GM10847 (cell line): ENCODE measurements around the gene TTC9.

Experiments used
- POLR2A ChIP-seq: IDR thresholded peaks from 2 replicates; pipeline ENCODE4 v1.6.1; 2011; ENCODE audit not compliant: insufficient read length; ENCODE audit errors: extremely low read depth

The TTC9 gene

DNA sequence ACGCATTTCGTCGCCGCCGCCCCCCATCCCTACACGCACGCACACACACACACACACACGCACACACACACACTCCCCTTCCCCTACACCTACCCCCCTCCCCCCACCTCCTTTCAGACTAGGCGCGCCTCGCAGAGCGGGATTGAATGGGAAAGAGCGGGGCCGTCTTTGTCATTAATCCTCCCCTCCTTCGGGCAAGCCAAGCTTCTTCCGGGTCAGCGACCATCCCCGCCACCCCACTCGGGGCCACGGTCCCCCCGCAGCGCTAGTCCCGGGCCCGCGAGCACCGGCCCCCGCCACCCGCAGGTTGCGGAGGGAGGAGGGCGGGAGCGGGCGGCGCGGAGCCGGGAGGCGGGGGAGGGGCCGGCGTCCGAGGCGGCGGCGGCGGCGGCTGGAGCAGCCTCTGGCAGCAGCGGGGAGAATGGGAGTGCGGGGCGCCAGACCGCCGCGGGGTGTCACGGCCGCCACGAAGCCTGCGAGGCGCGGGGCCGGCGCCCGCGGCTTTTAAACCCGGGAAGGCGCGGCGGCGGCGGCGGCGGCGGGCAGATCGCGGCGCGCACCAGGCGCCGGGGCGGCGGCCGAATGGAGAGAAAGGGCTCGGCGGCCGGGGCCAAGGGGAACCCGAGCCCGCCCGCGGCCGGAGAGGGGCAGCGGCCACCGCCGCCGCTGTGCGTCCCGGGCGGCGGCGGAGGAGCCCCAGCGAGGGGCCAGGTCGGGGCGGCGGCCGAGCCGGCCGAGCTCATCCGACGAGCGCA lies at the start of gene TTC9:
Gene TTC9, plus strand, starts transcription at position 369 of the 755 bp plus-strand sequence. Its CDS starts 214 bp downstream, at position 583.
- TF ChIP-seq POLR2A = no peak

DNA sequence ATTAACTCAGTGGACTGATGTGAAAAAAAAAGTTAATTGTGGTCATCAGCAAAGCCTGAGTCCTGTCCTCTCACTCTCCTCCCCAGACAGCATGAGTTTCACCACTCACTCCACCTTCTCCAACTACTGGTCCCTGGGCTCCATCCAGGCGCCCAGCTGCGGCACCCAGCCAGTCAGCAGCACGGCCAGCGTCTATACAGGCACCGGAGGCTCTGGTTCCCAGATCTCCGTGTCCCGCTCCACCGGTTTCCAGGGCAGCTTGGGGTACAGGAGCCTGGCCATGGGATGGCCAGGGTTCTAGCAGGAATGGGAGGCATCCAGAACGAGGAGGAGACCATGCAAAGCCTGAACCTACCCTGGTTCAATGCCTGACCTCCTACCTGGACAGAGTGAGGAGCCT lies 47.3 kb upstream of the TTC9 start:
- TF ChIP-seq POLR2A = no peak

DNA sequence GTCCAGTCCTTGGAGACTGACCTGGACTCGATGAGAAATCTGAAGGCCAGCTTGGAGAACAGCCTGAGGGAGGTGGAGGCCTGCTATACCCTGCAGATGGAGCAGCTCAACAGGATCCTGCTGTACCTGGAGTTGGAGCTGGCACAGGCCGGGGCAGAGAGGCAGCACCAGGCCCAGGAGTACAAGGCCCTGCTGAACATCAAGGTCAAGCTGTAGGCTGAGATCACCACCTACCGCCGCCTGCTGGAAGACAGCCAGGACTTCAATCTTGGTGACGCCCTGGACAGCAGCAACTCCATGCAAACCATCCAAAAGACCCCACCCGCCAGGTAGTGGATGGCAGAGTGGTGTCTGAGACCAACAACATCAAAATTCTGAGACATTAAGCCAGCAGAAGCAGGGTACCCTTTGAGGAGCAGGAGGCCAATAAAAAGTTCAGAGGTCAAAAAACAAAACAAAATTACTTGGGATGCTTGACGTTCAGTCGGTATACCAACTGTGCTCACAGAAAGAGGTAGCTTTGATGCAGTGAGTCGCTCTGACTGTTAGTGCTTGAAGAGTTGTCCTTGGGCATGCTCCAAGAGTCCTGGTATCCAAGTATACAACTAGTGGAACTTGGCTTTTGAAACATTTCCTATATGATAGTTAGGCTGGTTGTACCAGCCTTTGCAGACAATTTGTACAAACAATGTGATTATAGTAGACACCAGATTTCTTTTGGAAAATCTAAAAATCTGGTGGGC lies 46.1 kb upstream of the TTC9 start:
- TF ChIP-seq POLR2A = no peak

DNA sequence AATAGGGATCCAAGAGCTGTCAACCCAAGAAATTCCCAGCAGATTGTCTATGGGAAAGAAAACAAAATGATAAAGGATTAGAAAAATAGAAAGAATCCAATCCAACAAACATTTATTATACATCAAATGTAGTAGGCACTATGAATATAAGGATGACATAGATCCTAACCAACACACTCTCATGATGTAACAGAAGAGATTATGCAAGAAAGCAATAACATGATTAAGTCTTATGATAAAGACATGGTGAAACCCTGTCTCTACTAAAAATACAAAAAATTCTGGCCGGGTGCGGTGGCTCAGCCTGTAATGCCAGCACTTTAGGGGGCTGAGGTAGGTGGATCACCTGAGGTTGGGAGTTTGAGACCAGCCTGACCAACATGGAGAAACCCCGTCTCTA lies 44.0 kb upstream of the TTC9 start:
- no peak for TF ChIP-seq POLR2A

DNA sequence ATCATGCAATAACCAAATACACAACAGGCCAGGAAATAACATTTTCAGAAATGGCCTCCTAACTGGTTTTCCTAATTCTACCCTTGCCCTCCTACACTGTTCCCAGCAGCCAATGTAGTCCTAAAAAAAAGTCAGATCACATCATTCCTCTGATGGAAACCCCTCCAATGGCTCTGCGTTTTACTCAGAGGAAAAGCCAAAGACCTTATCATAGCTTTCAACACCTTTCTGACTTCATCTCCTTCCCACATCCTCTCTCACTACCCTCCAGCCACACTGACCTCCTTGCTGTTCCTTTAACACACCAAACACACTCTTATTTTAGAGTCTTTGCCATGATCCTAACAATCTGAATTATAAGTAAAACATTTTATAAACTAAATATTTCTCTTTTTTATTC lies 42.4 kb upstream of the TTC9 start:
- TF ChIP-seq POLR2A = no peak

DNA sequence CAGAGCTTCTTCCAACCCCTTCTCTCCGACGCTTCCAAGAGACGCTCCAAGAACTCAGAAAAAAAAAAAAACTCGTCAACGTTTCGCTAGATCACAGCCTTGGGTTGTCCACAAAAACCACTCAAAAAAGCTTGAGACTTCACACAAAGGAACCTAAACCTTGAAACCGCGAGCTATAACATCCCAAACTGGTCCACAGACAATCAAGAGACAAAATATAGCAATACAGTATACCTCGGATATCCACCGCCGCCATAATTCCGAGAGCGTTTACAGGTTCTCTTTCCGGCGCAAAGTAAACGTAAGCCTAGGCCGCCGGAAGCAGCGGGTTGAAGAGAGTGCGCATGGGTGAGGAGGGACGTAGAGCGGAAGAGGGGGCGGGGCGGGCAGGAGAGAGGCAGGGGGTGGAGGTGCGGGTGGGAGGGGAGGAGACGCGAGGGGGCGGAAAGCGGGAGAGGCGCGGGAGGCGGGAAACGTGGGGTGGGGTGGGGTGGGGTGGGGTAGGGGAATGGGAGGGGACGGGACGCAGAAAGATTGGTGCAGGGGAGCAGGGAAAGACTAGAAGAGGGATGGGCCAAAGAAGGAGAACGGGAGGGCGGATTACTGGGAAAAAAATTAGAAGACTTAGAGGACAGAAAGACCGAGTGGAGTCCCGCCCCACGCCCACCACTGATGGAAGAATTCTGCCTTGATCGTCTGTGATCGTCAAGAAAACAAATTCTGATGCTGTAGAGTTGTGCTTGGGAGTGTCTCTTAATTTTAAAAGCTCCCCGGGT lies 41.1 kb upstream of the TTC9 start, which contains the start of gene MED6:
Gene MED6, minus strand, starts transcription at position 274 of the 776 bp plus-strand sequence. Its CDS starts 18 bp downstream, at position 256.
- peak; percentile 29 for TF ChIP-seq POLR2A

DNA sequence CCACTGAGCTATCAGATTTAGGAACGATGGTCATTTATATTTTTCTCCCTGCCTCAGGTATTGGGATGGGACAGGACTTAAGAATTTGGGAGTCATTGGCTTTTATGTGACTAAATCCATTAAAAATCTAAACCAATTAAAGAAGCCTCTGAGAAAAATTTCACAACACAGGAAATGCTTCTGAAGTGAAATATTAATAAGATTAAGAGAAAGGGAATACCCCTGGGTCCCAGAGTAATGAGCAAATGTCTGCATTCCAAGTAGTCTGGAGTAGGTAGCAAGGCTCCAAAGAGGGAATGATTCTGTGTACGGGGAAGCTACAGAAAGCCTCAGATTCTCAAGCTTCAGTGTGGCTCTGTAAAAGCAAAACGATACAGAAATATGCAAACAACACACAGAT lies 40.6 kb upstream of the TTC9 start:
- TF ChIP-seq POLR2A = no peak

DNA sequence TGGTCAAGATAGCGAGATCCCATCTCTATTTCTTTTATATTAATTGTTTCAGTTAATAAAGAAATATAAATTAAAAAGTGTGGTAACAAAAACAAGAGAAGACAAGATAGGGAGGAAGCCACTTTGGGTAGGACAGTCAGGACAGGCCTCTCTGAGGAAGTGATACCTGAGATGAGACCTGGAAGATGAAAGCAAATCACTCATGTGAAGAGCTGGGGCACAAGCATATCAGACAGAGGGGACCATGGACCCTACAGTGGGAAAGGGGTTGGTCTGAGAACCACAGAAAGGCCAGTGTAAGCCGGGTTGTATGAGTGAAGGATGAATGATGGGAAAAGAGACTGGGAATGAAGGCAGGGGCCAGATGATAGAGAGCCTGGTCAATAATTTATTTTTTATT lies 39.5 kb upstream of the TTC9 start:
- TF ChIP-seq POLR2A = no peak

DNA sequence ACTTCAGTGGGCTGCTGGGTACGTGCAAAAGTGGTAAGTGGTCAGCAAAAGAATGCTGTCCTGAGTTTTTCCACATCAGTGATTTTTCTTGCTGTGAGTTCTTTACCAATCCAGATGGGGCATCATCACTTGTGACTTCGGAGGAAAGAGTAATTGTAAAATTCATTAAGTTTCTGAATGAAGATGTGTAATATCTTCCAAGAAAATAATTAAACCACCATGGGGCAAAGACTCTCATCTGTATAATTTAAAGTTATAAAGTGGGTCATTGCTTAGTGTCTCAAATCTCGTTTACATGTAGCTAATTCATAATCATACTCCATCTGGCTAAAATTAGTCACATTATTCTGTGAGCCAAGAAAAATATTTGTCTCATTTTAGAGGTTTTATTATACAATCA lies 30.5 kb upstream of the TTC9 start:
- no peak for TF ChIP-seq POLR2A

DNA sequence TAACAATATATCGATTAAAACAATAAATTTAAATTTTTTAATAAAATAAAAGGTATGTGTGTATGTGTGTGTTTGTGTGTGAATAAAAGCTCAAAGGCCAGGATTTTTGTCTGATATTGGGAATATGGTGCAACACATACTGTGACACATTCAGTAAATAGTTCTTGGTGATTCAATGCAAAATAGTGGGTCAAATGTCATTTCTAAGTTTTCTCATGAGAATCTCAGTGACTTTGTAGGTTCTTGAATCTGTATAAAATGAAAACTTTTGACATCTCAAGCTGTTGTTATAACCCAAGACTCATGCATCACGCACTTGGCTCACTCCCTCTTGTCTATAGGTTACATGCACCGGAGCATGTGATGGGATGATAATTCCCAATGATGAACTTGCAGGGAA lies 25.1 kb upstream of the TTC9 start:
- no peak for TF ChIP-seq POLR2A

DNA sequence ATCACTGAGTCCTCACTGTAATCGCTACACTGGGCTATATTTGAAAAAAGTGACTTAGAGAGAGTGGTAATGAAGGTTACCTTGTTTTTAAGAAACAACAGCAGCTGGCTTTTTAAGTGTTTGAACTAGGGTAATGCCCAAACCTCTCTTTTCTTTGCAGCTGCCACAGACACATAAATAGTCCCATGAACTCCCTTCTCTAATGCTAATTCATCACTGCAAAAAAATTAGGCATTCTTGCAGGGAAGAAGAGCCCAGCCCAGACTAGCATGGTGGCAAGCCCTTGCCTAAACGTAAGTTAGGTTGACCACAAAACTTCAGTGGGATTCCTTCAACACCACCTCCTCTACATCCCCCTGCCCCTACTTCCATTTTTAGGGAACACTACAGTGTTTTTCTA lies 23.4 kb upstream of the TTC9 start:
- no peak for TF ChIP-seq POLR2A

DNA sequence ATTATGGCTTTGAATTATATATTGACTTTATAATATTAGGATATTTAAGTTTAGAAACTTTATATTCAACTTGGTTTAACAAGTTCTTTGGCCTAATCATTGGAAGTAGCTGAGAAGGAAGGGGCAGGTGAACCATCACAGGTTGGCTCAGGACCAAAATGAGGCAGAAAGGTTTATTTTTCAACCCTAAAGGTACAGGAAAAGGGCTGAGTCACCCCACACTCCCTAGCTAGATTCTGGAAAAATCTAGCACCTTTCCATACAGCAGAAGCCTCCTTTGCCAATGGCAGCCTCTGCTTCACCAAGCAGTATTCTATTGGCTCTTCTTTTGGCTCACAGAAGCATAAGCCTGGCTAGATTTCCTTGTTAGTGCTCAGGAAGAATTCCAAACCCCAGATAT lies 22.0 kb upstream of the TTC9 start:
- no peak for TF ChIP-seq POLR2A

DNA sequence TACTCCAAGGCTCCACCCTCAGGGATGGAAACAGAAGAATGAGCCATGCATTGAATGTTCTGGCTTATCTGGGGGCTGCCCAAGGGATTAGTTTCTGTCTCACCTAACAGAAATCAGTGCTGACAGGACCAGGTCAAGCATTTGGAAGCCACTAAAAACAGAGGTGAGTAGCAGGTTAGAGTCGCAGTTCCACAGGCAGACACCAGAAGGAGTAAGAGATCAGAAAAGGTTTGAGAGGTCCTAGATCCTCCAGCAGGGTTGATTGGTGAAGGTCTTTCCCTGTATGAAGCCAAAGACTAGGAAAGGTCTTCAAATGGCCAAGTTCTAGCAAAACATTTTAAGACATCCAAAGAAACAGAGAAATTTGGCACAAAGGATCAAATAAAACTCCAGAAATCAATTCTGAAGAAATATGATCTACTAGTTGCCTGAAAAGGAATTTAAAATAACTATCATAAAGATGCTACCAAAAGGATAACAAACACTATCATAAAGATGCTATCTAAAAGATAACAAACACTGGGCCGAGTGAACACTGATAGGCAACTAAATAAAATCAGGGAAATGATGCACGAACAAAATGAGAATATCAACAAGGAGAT lies 19.5 kb upstream of the TTC9 start:
- no peak for TF ChIP-seq POLR2A

DNA sequence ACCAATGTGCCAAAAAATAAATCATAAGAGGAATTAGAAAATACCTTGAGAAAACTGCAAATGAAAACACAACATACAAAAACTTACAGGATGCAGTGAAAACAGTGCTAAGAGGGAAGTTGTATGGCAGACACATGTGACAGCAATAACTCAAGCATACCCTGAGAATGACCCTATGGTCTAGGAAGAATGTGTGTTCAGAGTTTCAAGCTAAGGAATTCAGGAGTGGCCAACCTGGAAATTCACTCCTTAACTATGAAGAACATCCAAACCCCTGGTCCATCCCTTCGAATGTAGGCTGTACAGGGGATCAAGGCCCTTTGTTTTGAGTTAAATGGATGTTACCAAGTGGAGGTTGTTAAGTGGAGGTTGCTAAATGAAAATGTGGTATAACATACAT lies 16.7 kb upstream of the TTC9 start:
- no peak for TF ChIP-seq POLR2A

DNA sequence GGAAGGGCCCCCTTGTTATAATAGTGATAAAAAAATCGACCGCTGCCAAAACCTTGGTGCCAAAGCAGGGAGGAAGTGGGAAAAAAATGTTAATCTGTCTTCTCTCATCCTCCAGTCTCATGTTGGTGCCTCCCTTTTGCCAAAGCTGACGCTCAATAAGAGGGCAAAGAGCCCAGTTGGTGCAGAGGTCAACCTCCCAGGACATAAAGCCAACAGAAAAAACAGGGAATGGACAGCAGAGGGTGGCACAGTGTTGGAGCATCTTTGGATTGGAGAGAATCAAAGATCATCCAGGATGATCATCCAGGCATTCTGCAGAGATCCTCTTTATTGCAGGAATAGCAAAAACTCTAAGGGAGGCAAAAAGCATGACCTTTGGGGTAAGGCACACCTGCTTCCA lies 9.8 kb upstream of the TTC9 start:
- no peak for TF ChIP-seq POLR2A
